Esophagus squamous epithelium (tissue), 4 donors: ENCODE results near the gene SLC38A1.
"Not testable (repeated sequence)": the region's sequence is repeated elsewhere in the genome, so short reads cannot be mapped to it uniquely, and the experiment has no call there.

Experiments used
- CTCF ChIP-seq, 6 experiments: fragments of 450-650 bp in 4 of 6; fragments of 200-600 bp in 2 of 6; sonication (generic) in 2 of 6; IDR thresholded peaks; one replicate each; pipeline ENCODE4 v1.5.1; 2016 to 2019; ENCODE audit warnings: antibody characterized with exemption in 6 of 6, mild to moderate bottlenecking in 4 of 6, moderate library complexity in 4 of 6
- POLR2A ChIP-seq, 4 donors: fragments of 450-650 bp; IDR thresholded peaks; one replicate each; pipeline ENCODE4 v1.6.1; 2017; ENCODE audit warnings: antibody characterized with exemption in 4 of 4, mild to moderate bottlenecking in 4 of 4, moderate library complexity in 3 of 4

- not testable (repeated sequence) for TF ChIP-seq CTCF, POLR2A (IDR thresholded peaks at IDR 0.05)
Observed at GRCh38 chr12:46285177-46285576, 16.3 kb upstream of the SLC38A1 start.
